HG03135 (cell line): ENCODE results near the gene ZFYVE16.
"Not testable (repeated sequence)": the region's sequence is repeated elsewhere in the genome, so short reads cannot be mapped to it uniquely, and the experiment has no call there.

Source experiments
- ATAC-seq: cut with Tn5 transposase; IDR thresholded peaks from one replicate; pipeline ENCODE4 v1.9.1; 2021; ENCODE audit warnings: mild to moderate bottlenecking, moderate library complexity; ENCODE audit not compliant: unreplicated experiment

The ZFYVE16 gene

GRCh38 chr5:80409367-80409966 is 1.6 kb downstream of the ZFYVE16 start:
- no peak for ATAC-seq

- no peak for ATAC-seq
These were observed 3.8 kb downstream of the ZFYVE16 start for GRCh38 chr5:80411589-80412219.

- ATAC-seq = no peak
These were observed 6.2 kb downstream of the ZFYVE16 start for GRCh38 chr5:80414113-80414512.

GRCh38 chr5:80417973-80418372 is 10.1 kb downstream of the ZFYVE16 start:
- no peak for ATAC-seq

GRCh38 chr5:80424365-80424764 is 16.5 kb downstream of the ZFYVE16 start:
- ATAC-seq = not testable (repeated sequence)

GRCh38 chr5:80435476-80435875 is 27.6 kb downstream of the ZFYVE16 start:
- ATAC-seq = no peak

GRCh38 chr5:80437326-80437725 is 29.5 kb downstream of the ZFYVE16 start:
- no peak for ATAC-seq

- no peak for ATAC-seq
These were observed 30.9 kb downstream of the ZFYVE16 start for GRCh38 chr5:80438739-80439138.

GRCh38 chr5:80439213-80439612 is 31.3 kb downstream of the ZFYVE16 start:
- ATAC-seq = no peak

- no peak for ATAC-seq
These were observed 34.9 kb downstream of the ZFYVE16 start for GRCh38 chr5:80442742-80443141.

GRCh38 chr5:80453366-80453765 is 45.5 kb downstream of the ZFYVE16 start:
- no peak for ATAC-seq

GRCh38 chr5:80463269-80463668 is 55.4 kb downstream of the ZFYVE16 start:
- ATAC-seq = no peak

GRCh38 chr5:80466669-80467485 is 59.0 kb downstream of the ZFYVE16 start:
- ATAC-seq = no peak

- ATAC-seq = no peak
These were observed 60.3 kb downstream of the ZFYVE16 start for GRCh38 chr5:80468131-80468530.

- not testable (repeated sequence) for ATAC-seq
These were observed 62.8 kb downstream of the ZFYVE16 start for GRCh38 chr5:80470631-80471030.

GRCh38 chr5:80474929-80475328 is 67.1 kb downstream of the ZFYVE16 start:
- no peak for ATAC-seq

- ATAC-seq = no peak
These were observed 71.8 kb downstream of the ZFYVE16 start for GRCh38 chr5:80479713-80480112.

- ATAC-seq = no peak
These were observed 72.5 kb downstream of the ZFYVE16 start for GRCh38 chr5:80480354-80480753.

GRCh38 chr5:80481019-80481893 is 73.4 kb downstream of the ZFYVE16 start:
- ATAC-seq = peak; percentile 70

GRCh38 chr5:80482578-80482977 is 74.7 kb downstream of the ZFYVE16 start:
- no peak for ATAC-seq

- ATAC-seq = no peak
These were observed 75.9 kb downstream of the ZFYVE16 start for GRCh38 chr5:80483636-80484232.
